Measurements from ENCODE around the gene HVCN1.

Gene HVCN1, protein sequence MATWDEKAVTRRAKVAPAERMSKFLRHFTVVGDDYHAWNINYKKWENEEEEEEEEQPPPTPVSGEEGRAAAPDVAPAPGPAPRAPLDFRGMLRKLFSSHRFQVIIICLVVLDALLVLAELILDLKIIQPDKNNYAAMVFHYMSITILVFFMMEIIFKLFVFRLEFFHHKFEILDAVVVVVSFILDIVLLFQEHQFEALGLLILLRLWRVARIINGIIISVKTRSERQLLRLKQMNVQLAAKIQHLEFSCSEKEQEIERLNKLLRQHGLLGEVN

DNA sequence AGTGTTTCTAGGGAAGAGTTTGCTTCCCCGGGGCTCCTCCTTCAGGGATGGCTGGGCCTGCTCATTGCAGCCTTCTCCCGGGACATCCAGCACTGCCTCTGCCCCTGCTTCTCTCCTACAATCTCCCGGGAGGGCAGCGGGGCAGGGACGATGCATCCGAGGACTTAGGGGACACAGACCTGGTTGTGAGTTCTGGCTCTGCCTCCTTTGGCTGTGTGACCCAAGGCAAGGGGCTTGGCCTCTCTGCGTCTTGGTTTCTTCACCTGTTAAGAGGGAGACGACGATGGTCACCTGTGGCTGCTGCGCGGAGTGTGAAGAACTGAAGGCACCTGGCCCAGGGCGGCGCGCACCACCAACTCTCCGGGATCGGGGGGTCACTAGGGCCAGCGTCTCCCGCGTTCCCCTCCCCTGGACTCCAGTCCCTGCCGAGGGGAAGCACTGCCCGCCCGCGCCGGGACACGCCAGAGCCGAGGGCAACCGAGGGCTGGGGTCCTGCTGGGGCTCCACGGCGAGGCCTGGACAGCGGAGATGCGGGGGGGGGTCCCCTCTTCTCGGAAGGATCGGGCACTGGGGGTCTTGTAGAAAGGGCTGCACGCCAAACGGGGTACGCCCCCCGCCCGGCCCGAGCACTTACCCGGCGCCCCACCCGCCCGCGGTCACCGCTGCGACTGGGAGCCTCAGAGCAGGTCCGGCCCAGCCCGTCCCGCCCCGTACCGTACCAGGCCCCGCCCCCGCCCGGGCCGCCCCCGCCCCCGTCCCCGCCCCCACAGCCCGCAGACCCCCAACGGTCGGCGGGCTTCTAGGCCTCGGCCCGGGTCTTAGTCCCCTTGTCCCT, at the start of gene HVCN1:
HVCN1 (minus strand) TSS at position 670 of the 835 bp plus-strand sequence. CDS start 5,870 bp downstream, outside the sequence.
- TF ChIP-seq, protein P1, sequence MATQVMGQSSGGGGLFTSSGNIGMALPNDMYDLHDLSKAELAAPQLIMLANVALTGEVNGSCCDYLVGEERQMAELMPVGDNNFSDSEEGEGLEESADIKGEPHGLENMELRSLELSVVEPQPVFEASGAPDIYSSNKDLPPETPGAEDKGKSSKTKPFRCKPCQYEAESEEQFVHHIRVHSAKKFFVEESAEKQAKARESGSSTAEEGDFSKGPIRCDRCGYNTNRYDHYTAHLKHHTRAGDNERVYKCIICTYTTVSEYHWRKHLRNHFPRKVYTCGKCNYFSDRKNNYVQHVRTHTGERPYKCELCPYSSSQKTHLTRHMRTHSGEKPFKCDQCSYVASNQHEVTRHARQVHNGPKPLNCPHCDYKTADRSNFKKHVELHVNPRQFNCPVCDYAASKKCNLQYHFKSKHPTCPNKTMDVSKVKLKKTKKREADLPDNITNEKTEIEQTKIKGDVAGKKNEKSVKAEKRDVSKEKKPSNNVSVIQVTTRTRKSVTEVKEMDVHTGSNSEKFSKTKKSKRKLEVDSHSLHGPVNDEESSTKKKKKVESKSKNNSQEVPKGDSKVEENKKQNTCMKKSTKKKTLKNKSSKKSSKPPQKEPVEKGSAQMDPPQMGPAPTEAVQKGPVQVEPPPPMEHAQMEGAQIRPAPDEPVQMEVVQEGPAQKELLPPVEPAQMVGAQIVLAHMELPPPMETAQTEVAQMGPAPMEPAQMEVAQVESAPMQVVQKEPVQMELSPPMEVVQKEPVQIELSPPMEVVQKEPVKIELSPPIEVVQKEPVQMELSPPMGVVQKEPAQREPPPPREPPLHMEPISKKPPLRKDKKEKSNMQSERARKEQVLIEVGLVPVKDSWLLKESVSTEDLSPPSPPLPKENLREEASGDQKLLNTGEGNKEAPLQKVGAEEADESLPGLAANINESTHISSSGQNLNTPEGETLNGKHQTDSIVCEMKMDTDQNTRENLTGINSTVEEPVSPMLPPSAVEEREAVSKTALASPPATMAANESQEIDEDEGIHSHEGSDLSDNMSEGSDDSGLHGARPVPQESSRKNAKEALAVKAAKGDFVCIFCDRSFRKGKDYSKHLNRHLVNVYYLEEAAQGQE (IDR thresholded peaks at IDR 0.05; ENCODE audit: low read depth): no peak
- TF ChIP-seq FOXM1 (IDR thresholded peaks at IDR 0.05; ENCODE audit: borderline replicate concordance, low read depth): no peak
- TF ChIP-seq TEAD4 (IDR thresholded peaks at IDR 0.05): no peak
- no peak for TF ChIP-seq EGR1 (IDR thresholded peaks at IDR 0.05)
- TF ChIP-seq, protein P2, sequence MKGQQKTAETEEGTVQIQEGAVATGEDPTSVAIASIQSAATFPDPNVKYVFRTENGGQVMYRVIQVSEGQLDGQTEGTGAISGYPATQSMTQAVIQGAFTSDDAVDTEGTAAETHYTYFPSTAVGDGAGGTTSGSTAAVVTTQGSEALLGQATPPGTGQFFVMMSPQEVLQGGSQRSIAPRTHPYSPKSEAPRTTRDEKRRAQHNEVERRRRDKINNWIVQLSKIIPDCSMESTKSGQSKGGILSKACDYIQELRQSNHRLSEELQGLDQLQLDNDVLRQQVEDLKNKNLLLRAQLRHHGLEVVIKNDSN (IDR thresholded peaks at IDR 0.05): no peak
- no peak for TF ChIP-seq NFIC (IDR thresholded peaks at IDR 0.05)
- no peak for TF ChIP-seq TCF12 (IDR thresholded peaks at IDR 0.05; ENCODE audit: low read depth)
- peak; percentile 63; the same call in 1 of the 2 replicates for TF ChIP-seq ZBTB7A (IDR thresholded peaks at IDR 0.05; ENCODE audit: low read depth)
- no peak for TF ChIP-seq YY1 (IDR thresholded peaks at IDR 0.05; ENCODE audit: low read depth)
- TF ChIP-seq EP300 (IDR thresholded peaks at IDR 0.05; ENCODE audit: borderline replicate concordance): no peak
- TF ChIP-seq, protein P3, sequence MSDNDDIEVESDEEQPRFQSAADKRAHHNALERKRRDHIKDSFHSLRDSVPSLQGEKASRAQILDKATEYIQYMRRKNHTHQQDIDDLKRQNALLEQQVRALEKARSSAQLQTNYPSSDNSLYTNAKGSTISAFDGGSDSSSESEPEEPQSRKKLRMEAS (IDR thresholded peaks at IDR 0.05): peak; percentile 21; the same call in 1 of the 2 replicates
- no peak for TF ChIP-seq CREB1 (IDR thresholded peaks at IDR 0.05; ENCODE audit: low read depth)
- TF ChIP-seq CEBPB (IDR thresholded peaks at IDR 0.05): no peak

DNA sequence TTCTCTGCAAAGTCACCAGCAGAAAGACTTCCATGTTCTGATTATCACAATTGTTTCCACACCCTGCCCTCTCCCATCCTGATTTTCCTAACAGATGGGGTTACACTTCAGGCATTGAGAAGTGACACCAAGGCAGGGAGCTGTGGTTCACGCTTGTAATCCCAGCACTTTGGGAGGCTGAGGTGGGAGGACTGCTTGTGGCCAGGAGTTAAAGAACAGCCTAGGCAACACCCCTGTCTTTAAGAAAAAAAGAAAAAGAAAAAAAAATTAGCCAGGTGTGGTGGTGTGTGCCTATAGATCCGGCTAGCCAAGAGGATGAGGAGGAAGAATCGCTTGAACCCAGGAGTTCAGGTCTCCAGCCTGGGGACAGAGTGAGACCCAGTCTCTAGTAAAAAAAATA, 48.6 kb upstream of the HVCN1 start:
- TF ChIP-seq RAD21 (IDR thresholded peaks at IDR 0.05; ENCODE audit: low read depth): no peak

DNA sequence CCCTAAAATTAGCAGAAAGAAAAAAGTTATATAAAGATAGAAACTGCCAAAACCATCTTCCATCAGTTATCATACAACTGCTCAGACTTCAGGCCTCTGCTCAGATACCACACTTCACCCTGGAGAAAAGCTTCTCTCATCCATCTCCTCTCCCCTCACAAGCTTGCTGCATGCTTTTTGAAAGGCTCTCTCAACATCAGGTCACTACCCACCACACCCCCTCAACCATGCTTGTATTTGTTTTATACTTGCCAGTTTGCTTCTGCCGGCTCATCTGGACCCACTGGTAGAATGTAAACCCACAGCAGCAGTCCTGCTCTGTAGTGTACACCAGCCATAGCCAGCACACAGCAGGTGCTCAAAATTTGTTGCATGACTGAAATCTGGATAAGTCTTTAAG, 45.0 kb upstream of the HVCN1 start:
- TF ChIP-seq FOXM1 (IDR thresholded peaks at IDR 0.05; ENCODE audit: borderline replicate concordance, low read depth) (no peak), TEAD4 (IDR thresholded peaks at IDR 0.05) (no peak), EGR1 (IDR thresholded peaks at IDR 0.05) (no peak), TCF12 (IDR thresholded peaks at IDR 0.05; ENCODE audit: low read depth) (no peak), EP300 (IDR thresholded peaks at IDR 0.05; ENCODE audit: borderline replicate concordance) (no peak), RAD21 (IDR thresholded peaks at IDR 0.05; ENCODE audit: low read depth) (no peak), NFIC (IDR thresholded peaks at IDR 0.05) (no peak), YY1 (IDR thresholded peaks at IDR 0.05; ENCODE audit: low read depth) (no peak), CREB1 (IDR thresholded peaks at IDR 0.05; ENCODE audit: low read depth) (no peak), CEBPB (IDR thresholded peaks at IDR 0.05) (no peak), ZBTB7A (IDR thresholded peaks at IDR 0.05; ENCODE audit: low read depth) (no peak), TAF1 (IDR thresholded peaks at IDR 0.05; ENCODE audit: low read depth) (no peak)
- TF ChIP-seq, protein P2 (IDR thresholded peaks at IDR 0.05): no peak
- TF ChIP-seq, protein P1 (IDR thresholded peaks at IDR 0.05; ENCODE audit: low read depth): no peak
- TF ChIP-seq, protein P3 (IDR thresholded peaks at IDR 0.05): no peak

DNA sequence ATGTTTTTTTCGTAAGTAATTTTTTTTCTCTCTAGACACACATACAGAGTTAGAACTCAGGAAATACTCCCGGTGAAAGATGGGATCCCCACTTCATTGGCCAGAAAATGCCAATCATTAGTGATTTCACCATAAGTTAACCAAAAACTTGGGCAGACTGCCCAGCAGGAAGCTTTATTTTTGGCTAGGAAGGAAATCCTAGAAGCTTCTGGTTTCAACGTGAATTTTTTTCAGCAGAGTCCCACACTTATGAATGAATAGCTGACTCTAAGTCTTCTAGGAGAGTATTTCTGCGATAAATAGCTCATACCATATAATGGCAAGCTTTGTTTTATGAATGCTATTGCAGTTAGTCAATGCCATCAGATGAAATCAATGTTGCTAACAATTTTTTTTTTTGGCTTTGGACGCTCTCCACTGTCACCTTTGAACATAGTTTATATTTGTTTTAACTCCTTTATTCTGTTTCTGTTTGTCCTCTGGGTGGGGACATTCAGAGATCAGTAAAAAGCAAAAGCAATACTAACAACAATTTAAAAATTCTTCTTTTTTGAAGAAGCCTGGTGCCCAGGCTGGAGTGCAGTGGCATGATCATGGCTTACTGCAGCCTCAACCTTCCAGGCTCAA, 44.3 kb upstream of the HVCN1 start:
- TF ChIP-seq EGR1 (IDR thresholded peaks at IDR 0.05): no peak

DNA sequence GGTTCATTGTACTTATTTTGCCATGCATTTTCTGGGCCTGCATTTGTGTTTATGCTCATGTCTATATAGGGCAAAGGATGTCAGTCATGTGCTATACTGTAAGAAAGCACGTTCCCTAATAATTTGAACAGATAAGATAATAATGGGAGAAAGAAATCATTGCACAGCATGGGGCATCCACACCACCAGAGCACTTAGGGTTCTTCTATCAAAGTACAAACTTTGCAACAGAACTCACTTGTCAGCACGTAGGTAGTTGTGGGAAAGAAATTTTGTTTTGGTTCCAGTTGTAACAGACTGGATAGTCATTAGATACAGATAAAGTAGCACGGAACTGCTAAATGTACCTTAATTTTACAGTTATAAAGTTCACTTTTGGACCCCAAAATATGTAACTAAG, 43.7 kb upstream of the HVCN1 start:
- no peak for TF ChIP-seq YY1 (IDR thresholded peaks at IDR 0.05; ENCODE audit: low read depth)
- no peak for TF ChIP-seq CEBPB (IDR thresholded peaks at IDR 0.05)
- TF ChIP-seq TCF12 (IDR thresholded peaks at IDR 0.05; ENCODE audit: low read depth): no peak
- no peak for TF ChIP-seq ZBTB7A (IDR thresholded peaks at IDR 0.05; ENCODE audit: low read depth)
- TF ChIP-seq, protein P2 (IDR thresholded peaks at IDR 0.05): no peak
- no peak for TF ChIP-seq RAD21 (IDR thresholded peaks at IDR 0.05; ENCODE audit: low read depth)
- TF ChIP-seq, protein P1 (IDR thresholded peaks at IDR 0.05; ENCODE audit: low read depth): no peak
- TF ChIP-seq TAF1 (IDR thresholded peaks at IDR 0.05; ENCODE audit: low read depth): no peak
- TF ChIP-seq FOXM1 (IDR thresholded peaks at IDR 0.05; ENCODE audit: borderline replicate concordance, low read depth): no peak
- no peak for TF ChIP-seq CREB1 (IDR thresholded peaks at IDR 0.05; ENCODE audit: low read depth)
- TF ChIP-seq TEAD4 (IDR thresholded peaks at IDR 0.05): no peak
- TF ChIP-seq EP300 (IDR thresholded peaks at IDR 0.05; ENCODE audit: borderline replicate concordance): no peak
- no peak for TF ChIP-seq NFIC (IDR thresholded peaks at IDR 0.05)
- TF ChIP-seq, protein P3 (IDR thresholded peaks at IDR 0.05): no peak
- TF ChIP-seq EGR1 (IDR thresholded peaks at IDR 0.05): no peak

Data from Ishikawa (cell line).